ENCODE results near the gene DCAF10. TPM values are rescaled to one million over a fixed set of nuclear protein-coding genes. Genes with fewer than 3 reads are reported as not detected.
A peak's percentile ranks its signal among the peaks of the same experiment; 100 is the strongest.

Gene DCAF10
- polyA plus RNA-seq, 1 donor (not counting 4 experiments of a cell fraction or from before 2014, with no cell fraction given) = 29.2 TPM

GRCh38 chr9:37798677-37799076 lies 1.9 kb upstream of the DCAF10 start:
- peaks cover 4% of the 10 kb centered on the region for H4K20me1 ChIP-seq (ENCODE audit: control insufficient read depth, extremely low read depth, insufficient read depth, low read length)
- TF ChIP-seq EZH2 (IDR thresholded peaks at IDR 0.05; ENCODE audit: low read length) (no peak), CTCF (optimal IDR thresholded peaks at IDR 0.05 in 1 of 3, IDR thresholded peaks at IDR 0.05 in 1 of 3, conservative IDR thresholded peaks at IDR 0.05 in 1 of 3; ENCODE audit: extremely low read depth in 1 of 3, insufficient read depth in 2 of 3, low read length in 3 of 3) (no peak)

GRCh38 chr9:37801287-37801850 lies 772 bp downstream of the DCAF10 start:
- Histone ChIP-seq H3K9me3 (ENCODE audit: control insufficient read depth, low read depth, low read length) (no peaks in the 10 kb centered on the region), H4K20me1 (ENCODE audit: control insufficient read depth, extremely low read depth, insufficient read depth, low read length) (peaks cover 4% of the 10 kb centered on the region), H3K4me3 (ENCODE audit: control insufficient read depth in 2 of 3, extremely low read depth in 1 of 3, insufficient read depth in 2 of 3, low read depth in 1 of 3, low read length in 3 of 3) (peak overlapping the region; percentile 93 to 95 (median 95)), H3K4me1 (ENCODE audit: control insufficient read depth, extremely low read depth, insufficient read depth, low read length) (peaks cover 14% of the 10 kb centered on the region), H2AFZ (ENCODE audit: control insufficient read depth, low read length) (peak overlapping the region; percentile 69), H3K9ac (ENCODE audit: control insufficient read depth, extremely low read depth, insufficient read depth, low read length) (peak overlapping the region; percentile 90), H3K4me2 (ENCODE audit: control insufficient read depth, extremely low read depth, insufficient read depth, low read depth, low read length) (peak overlapping the region; percentile 94), H3K27ac (ENCODE audit: control insufficient read depth, insufficient read depth, low read length) (peak overlapping the region; percentile 79), H3K79me2 (ENCODE audit: control insufficient read depth, insufficient read depth, low read length) (peaks cover 54% of the 10 kb centered on the region), H3K27me3 (ENCODE audit: control insufficient read depth, extremely low read depth, insufficient read depth, low read length) (no peaks in the 10 kb centered on the region), H3K9me1 (ENCODE audit: control insufficient read depth, extremely low read depth, insufficient read depth, low read length) (no peaks in the 10 kb centered on the region), H3K36me3 (ENCODE audit: control insufficient read depth in 2 of 2, extremely low read depth in 1 of 2, insufficient read depth in 2 of 2, low read length in 2 of 2) (peaks cover 0 to 1% of the 10 kb centered on the region in 2 experiments)
- dilution Hi-C loops (cut with MboI; ENCODE audit: extremely low pct_ligation_motif_present, low sequenced_read_pairs) = no loop called here
- no peak for DNase-seq (ENCODE audit: low read depth, low spot score)
- TF ChIP-seq EZH2 (IDR thresholded peaks at IDR 0.05; ENCODE audit: low read length) (no peak), CTCF (optimal IDR thresholded peaks at IDR 0.05 in 1 of 3, IDR thresholded peaks at IDR 0.05 in 1 of 3, conservative IDR thresholded peaks at IDR 0.05 in 1 of 3; ENCODE audit: extremely low read depth in 1 of 3, insufficient read depth in 2 of 3, low read length in 3 of 3) (no peak)
- no peak for FAIRE-seq

More at GRCh38 chr9:37798677-37799076, 1.9 kb upstream of the DCAF10 start:
- Histone ChIP-seq H3K9ac (ENCODE audit: control insufficient read depth, extremely low read depth, insufficient read depth, low read length) (no peak overlapping the region), H3K27me3 (ENCODE audit: control insufficient read depth, extremely low read depth, insufficient read depth, low read length) (no peaks in the 10 kb centered on the region), H3K4me1 (ENCODE audit: control insufficient read depth, extremely low read depth, insufficient read depth, low read length) (peaks cover 14% of the 10 kb centered on the region), H3K4me2 (ENCODE audit: control insufficient read depth, extremely low read depth, insufficient read depth, low read depth, low read length) (no peak overlapping the region), H3K9me1 (ENCODE audit: control insufficient read depth, extremely low read depth, insufficient read depth, low read length) (no peaks in the 10 kb centered on the region), H3K9me3 (ENCODE audit: control insufficient read depth, low read depth, low read length) (no peaks in the 10 kb centered on the region), H3K79me2 (ENCODE audit: control insufficient read depth, insufficient read depth, low read length) (peaks cover 28% of the 10 kb centered on the region), H3K4me3 (ENCODE audit: control insufficient read depth in 2 of 3, extremely low read depth in 1 of 3, insufficient read depth in 2 of 3, low read depth in 1 of 3, low read length in 3 of 3) (no peak overlapping the region), H2AFZ (ENCODE audit: control insufficient read depth, low read length) (no peak overlapping the region), H3K36me3 (ENCODE audit: control insufficient read depth in 2 of 2, extremely low read depth in 1 of 2, insufficient read depth in 2 of 2, low read length in 2 of 2) (peaks cover 0 to 1% of the 10 kb centered on the region in 2 experiments), H3K27ac (ENCODE audit: control insufficient read depth, insufficient read depth, low read length) (no peak overlapping the region)
- FAIRE-seq = no peak
- DNase-seq (ENCODE audit: low read depth, low spot score) = no peak
- dilution Hi-C loops (cut with MboI; ENCODE audit: extremely low pct_ligation_motif_present, low sequenced_read_pairs) = no loop called here

Measured in keratinocyte (primary cell).